Measurements from ENCODE around the gene ITGA11. TPM values are rescaled to one million over a fixed set of nuclear protein-coding genes. Genes with fewer than 3 reads are reported as not detected.

ITGA11 gene
- total and polyA plus RNA-seq, 4 experiments from 2014 or later, result not detected

DNA sequence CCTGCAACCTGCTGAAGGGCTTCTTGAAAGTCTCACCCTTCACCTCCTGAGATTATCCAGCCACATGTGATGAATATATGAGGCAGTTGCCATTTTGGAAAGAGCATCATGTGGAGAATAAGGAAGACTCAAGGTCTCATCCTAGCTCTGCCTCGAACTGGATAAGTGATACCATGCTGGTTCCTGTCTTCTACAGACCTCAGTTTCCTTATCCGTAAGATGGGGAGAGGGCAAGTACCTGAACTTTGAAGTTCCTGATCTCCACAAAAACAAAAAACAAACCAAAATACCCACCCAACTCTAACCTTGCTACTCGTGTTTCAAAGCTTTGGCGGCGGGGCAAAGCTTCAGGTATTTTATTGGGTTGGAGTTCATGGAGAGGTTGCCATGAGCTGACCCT lies 31.5 kb upstream of the ITGA11 start:
- Mint-ChIP-seq H3K4me3 (no peak overlapping the region), H3K4me1 (no peaks in the 10 kb centered on the region), H3K9me3 (peaks cover 0 to 8% (median 0%) of the 10 kb centered on the region in 8 donors), H3K36me3 (no peaks in the 10 kb centered on the region), H3K27ac (no peak overlapping the region), H3K27me3 (peaks cover 6% of the 10 kb centered on the region in 2 donors)
- ChIA-PET POLR2A (ENCODE audit: partially characterized antibody) (no interaction called here), CTCF (ENCODE audit: partially characterized antibody) (interaction anchor here (1.3 kb wide), 1 partner anchor 87 kb away, joined by 3 read pairs; no protein-coding TSS in a partner anchor)
- no peak overlapping the region for H3K27ac ChIP-seq (ENCODE audit: low read depth, low read length)
- H3K4me3 ChIP-seq (ENCODE audit: low read length in 2 of 2), result no peak overlapping the region
- no peaks in the 10 kb centered on the region for H3K36me3 ChIP-seq (ENCODE audit: insufficient read depth, low read length)
- H3K27me3 ChIP-seq (ENCODE audit: insufficient read depth, low read length), result no peaks in the 10 kb centered on the region
- no peaks in the 10 kb centered on the region for H3K4me1 ChIP-seq (ENCODE audit: insufficient read depth, low read length)
- H3K9me3 ChIP-seq (ENCODE audit: control insufficient read depth in 1 of 2, low read length in 2 of 2), result no peaks in the 10 kb centered on the region
- intact Hi-C loops (cut with micrococcal nuclease), result no loop called here
- no peak for DNase-seq

DNA sequence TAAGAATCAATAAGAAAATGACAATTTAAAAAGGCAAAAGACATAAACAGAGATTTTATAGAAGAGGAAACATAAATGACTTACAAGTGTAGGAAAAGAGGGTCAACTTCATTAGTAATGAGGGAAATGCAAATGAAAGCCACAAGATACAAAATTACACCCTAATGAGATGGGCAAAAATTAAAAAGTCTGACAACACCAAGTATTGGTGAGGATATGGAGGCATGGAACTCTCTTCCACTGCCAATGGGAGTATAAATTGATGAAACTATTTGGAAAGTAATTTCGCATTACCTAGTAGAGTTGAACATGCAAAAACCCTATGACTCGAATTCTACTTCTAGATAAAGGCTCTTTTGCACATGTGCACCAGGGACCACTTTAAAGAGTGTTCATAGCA lies 28.2 kb upstream of the ITGA11 start:
- no peak overlapping the region for H3K4me3 Mint-ChIP-seq
- no peaks in the 10 kb centered on the region for H3K4me1 Mint-ChIP-seq
- no peaks in the 10 kb centered on the region for H3K9me3 ChIP-seq (ENCODE audit: control insufficient read depth in 1 of 2, low read length in 2 of 2)
- no peak overlapping the region for H3K27ac Mint-ChIP-seq
- H3K27me3 ChIP-seq (ENCODE audit: insufficient read depth, low read length), result no peaks in the 10 kb centered on the region
- no peak overlapping the region for H3K27ac ChIP-seq (ENCODE audit: low read depth, low read length)
- H3K4me3 ChIP-seq (ENCODE audit: low read length in 2 of 2), result no peak overlapping the region
- H3K9me3 Mint-ChIP-seq, result peaks cover 0 to 8% (median under 1%) of the 10 kb centered on the region in 8 donors
- H3K4me1 ChIP-seq (ENCODE audit: insufficient read depth, low read length), result no peaks in the 10 kb centered on the region
- intact Hi-C loops (cut with micrococcal nuclease), result no loop called here
- ChIA-PET POLR2A (ENCODE audit: partially characterized antibody) (no interaction called here), CTCF (ENCODE audit: partially characterized antibody) (no interaction called here)
- DNase-seq, result no peak
- H3K36me3 ChIP-seq (ENCODE audit: insufficient read depth, low read length), result no peaks in the 10 kb centered on the region
- H3K36me3 Mint-ChIP-seq, result no peaks in the 10 kb centered on the region
- peaks cover 6 to 8% of the 10 kb centered on the region in 2 donors for H3K27me3 Mint-ChIP-seq

DNA sequence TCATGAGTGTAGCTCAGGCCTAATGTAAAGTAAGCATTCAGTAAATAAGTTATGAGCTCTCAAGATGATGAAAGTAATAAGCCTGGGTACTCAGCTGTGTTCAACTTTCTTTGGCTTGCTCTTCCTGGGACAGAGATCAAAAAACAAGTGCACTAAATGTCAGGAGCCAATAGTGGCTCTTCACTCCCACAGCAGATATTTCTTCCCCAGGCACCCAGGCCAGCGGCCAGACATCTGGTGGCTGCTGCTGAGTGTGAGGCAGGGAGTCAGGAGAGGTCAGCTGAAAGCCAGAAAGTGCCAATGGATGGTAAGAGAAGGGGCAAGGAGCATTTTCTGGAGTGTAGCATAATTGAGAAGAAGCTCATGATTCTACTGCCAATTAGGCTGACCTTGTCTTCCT lies 18.2 kb upstream of the ITGA11 start:
- Histone ChIP-seq H3K4me3 (ENCODE audit: low read length in 2 of 2) (no peak overlapping the region), H3K36me3 (ENCODE audit: insufficient read depth, low read length) (no peaks in the 10 kb centered on the region), H3K27ac (ENCODE audit: low read depth, low read length) (no peak overlapping the region), H3K9me3 (ENCODE audit: control insufficient read depth in 1 of 2, low read length in 2 of 2) (no peaks in the 10 kb centered on the region), H3K4me1 (ENCODE audit: insufficient read depth, low read length) (no peaks in the 10 kb centered on the region), H3K27me3 (ENCODE audit: insufficient read depth, low read length) (peaks cover 6% of the 10 kb centered on the region)
- H3K27ac Mint-ChIP-seq, result no peak overlapping the region
- H3K27me3 Mint-ChIP-seq, result peaks cover 38 to 41% of the 10 kb centered on the region in 2 donors
- DNase-seq, result no peak
- H3K4me3 Mint-ChIP-seq, result no peak overlapping the region
- POLR2A ChIA-PET (ENCODE audit: partially characterized antibody), result no interaction called here
- H3K9me3 Mint-ChIP-seq, result peaks cover 0 to 5% (median 0%) of the 10 kb centered on the region in 8 donors
- intact Hi-C loops (cut with micrococcal nuclease), result no loop called here
- H3K36me3 Mint-ChIP-seq, result no peaks in the 10 kb centered on the region
- CTCF ChIA-PET (ENCODE audit: partially characterized antibody), result no interaction called here
- no peaks in the 10 kb centered on the region for H3K4me1 Mint-ChIP-seq

GRCh38 chr15:68449389-68449788 lies 17.4 kb upstream of the ITGA11 start:
- Mint-ChIP-seq H3K4me1 (no peaks in the 10 kb centered on the region), H3K27ac (no peak overlapping the region), H3K27me3 (peaks cover 34 to 40% of the 10 kb centered on the region in 2 donors), H3K36me3 (no peaks in the 10 kb centered on the region), H3K9me3 (peaks cover 0 to 5% (median 0%) of the 10 kb centered on the region in 8 donors), H3K4me3 (no peak overlapping the region)
- ChIA-PET CTCF (ENCODE audit: partially characterized antibody) (no interaction called here), POLR2A (ENCODE audit: partially characterized antibody) (no interaction called here)
- DNase-seq, result no peak
- Histone ChIP-seq H3K36me3 (ENCODE audit: insufficient read depth, low read length) (no peaks in the 10 kb centered on the region), H3K4me3 (ENCODE audit: low read length in 2 of 2) (no peak overlapping the region), H3K27ac (ENCODE audit: low read depth, low read length) (no peak overlapping the region), H3K9me3 (ENCODE audit: control insufficient read depth in 1 of 2, low read length in 2 of 2) (no peaks in the 10 kb centered on the region), H3K27me3 (ENCODE audit: insufficient read depth, low read length) (peaks cover 6% of the 10 kb centered on the region), H3K4me1 (ENCODE audit: insufficient read depth, low read length) (no peaks in the 10 kb centered on the region)
- intact Hi-C loops (cut with micrococcal nuclease), result no loop called here

- CTCF ChIA-PET (ENCODE audit: partially characterized antibody), result no interaction called here
- no peak overlapping the region for H3K4me3 Mint-ChIP-seq
Measured at GRCh38 chr15:68447976-68448755, 16.2 kb upstream of the ITGA11 start.

DNA sequence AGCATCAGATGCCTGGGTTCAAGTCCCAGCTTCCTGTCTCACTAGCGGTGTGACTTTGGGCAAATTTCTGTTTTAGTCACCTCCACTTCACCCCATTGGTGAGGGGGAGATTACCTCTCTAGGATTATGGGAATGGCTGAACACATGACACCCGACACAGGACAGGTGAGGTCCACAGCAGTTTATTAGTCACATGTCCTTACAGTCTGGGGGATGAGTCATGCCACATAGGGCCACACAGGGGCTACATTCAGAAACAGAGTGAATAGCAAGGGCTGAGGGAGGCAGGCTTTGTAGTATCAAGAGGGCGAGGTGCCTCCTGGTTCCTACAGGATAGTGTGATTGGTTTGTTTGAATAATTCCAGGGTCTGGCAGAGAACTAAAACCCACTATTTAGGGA lies 15.2 kb upstream of the ITGA11 start:
- H3K27me3 Mint-ChIP-seq, result peaks cover 30 to 38% of the 10 kb centered on the region in 2 donors
- ChIA-PET CTCF (ENCODE audit: partially characterized antibody) (no interaction called here), POLR2A (ENCODE audit: partially characterized antibody) (no interaction called here)
- Histone ChIP-seq H3K27me3 (ENCODE audit: insufficient read depth, low read length) (peaks cover 6% of the 10 kb centered on the region), H3K4me3 (ENCODE audit: low read length in 2 of 2) (no peak overlapping the region), H3K27ac (ENCODE audit: low read depth, low read length) (no peak overlapping the region), H3K9me3 (ENCODE audit: control insufficient read depth in 1 of 2, low read length in 2 of 2) (no peaks in the 10 kb centered on the region), H3K36me3 (ENCODE audit: insufficient read depth, low read length) (no peaks in the 10 kb centered on the region), H3K4me1 (ENCODE audit: insufficient read depth, low read length) (no peaks in the 10 kb centered on the region)
- DNase-seq, result no peak
- no peaks in the 10 kb centered on the region for H3K36me3 Mint-ChIP-seq
- H3K9me3 Mint-ChIP-seq, result peaks cover 0 to 5% (median 0%) of the 10 kb centered on the region in 8 donors
- intact Hi-C loops (cut with micrococcal nuclease), result no loop called here
- no peak overlapping the region for H3K27ac Mint-ChIP-seq
- H3K4me1 Mint-ChIP-seq, result no peaks in the 10 kb centered on the region
- H3K4me3 Mint-ChIP-seq, result no peak overlapping the region

More at GRCh38 chr15:68447976-68448755, 16.2 kb upstream of the ITGA11 start:
- Mint-ChIP-seq H3K27me3 (peaks cover 33 to 38% of the 10 kb centered on the region in 2 donors), H3K36me3 (no peaks in the 10 kb centered on the region), H3K9me3 (peaks cover 0 to 5% (median 0%) of the 10 kb centered on the region in 8 donors), H3K4me1 (no peaks in the 10 kb centered on the region), H3K27ac (no peak overlapping the region)
- no peak overlapping the region for H3K4me3 ChIP-seq (ENCODE audit: low read length in 2 of 2)
- intact Hi-C loops (cut with micrococcal nuclease), result no loop called here
- no peak overlapping the region for H3K27ac ChIP-seq (ENCODE audit: low read depth, low read length)
- no peaks in the 10 kb centered on the region for H3K36me3 ChIP-seq (ENCODE audit: insufficient read depth, low read length)
- no peak for DNase-seq
- POLR2A ChIA-PET (ENCODE audit: partially characterized antibody), result no interaction called here
- peaks cover 6% of the 10 kb centered on the region for H3K27me3 ChIP-seq (ENCODE audit: insufficient read depth, low read length)
- no peaks in the 10 kb centered on the region for H3K4me1 ChIP-seq (ENCODE audit: insufficient read depth, low read length)
- no peaks in the 10 kb centered on the region for H3K9me3 ChIP-seq (ENCODE audit: control insufficient read depth in 1 of 2, low read length in 2 of 2)

DNA sequence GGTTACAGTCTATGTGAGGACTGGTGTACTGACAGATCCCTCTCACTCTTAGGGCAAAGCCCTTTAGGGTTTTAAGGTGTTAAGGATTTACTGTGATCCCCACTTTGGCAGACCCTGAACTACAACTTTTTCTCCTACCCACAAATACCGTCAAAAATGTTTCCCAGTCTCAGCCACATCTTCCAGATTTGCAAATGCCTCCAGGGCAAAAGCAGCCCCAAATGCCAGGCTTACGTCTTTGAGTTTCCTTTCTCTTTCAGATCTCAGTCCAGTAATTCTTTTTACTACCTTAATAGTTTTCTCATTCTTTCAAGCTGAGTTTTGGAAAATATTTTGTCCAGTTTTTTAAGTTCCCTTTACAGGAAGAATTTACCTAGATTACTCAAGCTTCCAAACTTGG lies 13.4 kb upstream of the ITGA11 start:
- Mint-ChIP-seq H3K4me3 (no peak overlapping the region), H3K27me3 (peaks cover 31 to 41% of the 10 kb centered on the region in 2 donors), H3K4me1 (no peaks in the 10 kb centered on the region), H3K27ac (no peak overlapping the region), H3K9me3 (peaks cover 0 to 2% (median 0%) of the 10 kb centered on the region in 8 donors), H3K36me3 (no peaks in the 10 kb centered on the region)
- H3K27me3 ChIP-seq (ENCODE audit: insufficient read depth, low read length), result peaks cover 6% of the 10 kb centered on the region
- DNase-seq, result no peak
- intact Hi-C loops (cut with micrococcal nuclease), result no loop called here
- H3K36me3 ChIP-seq (ENCODE audit: insufficient read depth, low read length), result no peaks in the 10 kb centered on the region
- H3K9me3 ChIP-seq (ENCODE audit: control insufficient read depth in 1 of 2, low read length in 2 of 2), result no peaks in the 10 kb centered on the region
- H3K4me1 ChIP-seq (ENCODE audit: insufficient read depth, low read length), result no peaks in the 10 kb centered on the region
- POLR2A ChIA-PET (ENCODE audit: partially characterized antibody), result no interaction called here
- no peak overlapping the region for H3K27ac ChIP-seq (ENCODE audit: low read depth, low read length)
- H3K4me3 ChIP-seq (ENCODE audit: low read length in 2 of 2), result no peak overlapping the region
- CTCF ChIA-PET (ENCODE audit: partially characterized antibody), result no interaction called here
